ENCODE data around the gene FSCN2. TPM values are rescaled to one million over a fixed set of nuclear protein-coding genes. Genes with fewer than 3 reads are reported as not detected.

Gene FSCN2
- total RNA-seq, 4 donors from 2014 or later = 0.20 to 0.46 TPM; not detected in 2

- DNase-seq = no peak
- TF ChIP-seq CTCF (IDR thresholded peaks at IDR 0.05 in 4 of 5, conservative IDR thresholded peaks at IDR 0.05 in 1 of 5) (no peak), POLR2A (IDR thresholded peaks at IDR 0.05) (no peak)
- Histone ChIP-seq H3K27ac (no peak overlapping the region), H3K9me3 (no peaks in the 10 kb centered on the region), H3K4me3 (no peak overlapping the region), H3K4me1 (peaks cover 10 to 14% of the 10 kb centered on the region in 2 donors), H3K27me3 (peaks cover 12 to 15% (median 13%) of the 10 kb centered on the region in 3 donors), H3K36me3 (peaks cover 0 to 53% of the 10 kb centered on the region in 2 donors)
- no peak for ATAC-seq
- intact Hi-C loops (cut with DNase I; ENCODE audit: low total_unique reads) (no loop called here), in situ Hi-C loops (cut with MboI; ENCODE audit: low sequenced_read_pairs in 4 of 4) (no loop called here)
Observed at GRCh38 chr17:81541123-81541522, 12.9 kb downstream of the FSCN2 start.

- DNase-seq = no peak
- TF ChIP-seq POLR2A (IDR thresholded peaks at IDR 0.05) = no peak
- TF ChIP-seq CTCF (IDR thresholded peaks at IDR 0.05 in 4 of 5, conservative IDR thresholded peaks at IDR 0.05 in 1 of 5) = no peak
- peaks cover 5 to 9% of the 10 kb centered on the region in 2 donors for H3K4me1 ChIP-seq
- in situ Hi-C loops (cut with MboI; ENCODE audit: low sequenced_read_pairs in 4 of 4) (no loop called here), intact Hi-C loops (cut with DNase I; ENCODE audit: low total_unique reads) (no loop called here)
- H3K36me3 ChIP-seq = peaks cover 0 to 68% of the 10 kb centered on the region in 2 donors
- no peak overlapping the region for H3K4me3 ChIP-seq
- no peaks in the 10 kb centered on the region for H3K27me3 ChIP-seq
- ATAC-seq = no peak
- H3K27ac ChIP-seq = no peak overlapping the region
- no peaks in the 10 kb centered on the region for H3K9me3 ChIP-seq
Observed at GRCh38 chr17:81542431-81543338, 14.5 kb downstream of the FSCN2 start.

GRCh38 chr17:81543339-81543675 lies 15.1 kb downstream of the FSCN2 start:
- ATAC-seq (no peak), DNase-seq (no peak)
- Histone ChIP-seq H3K4me3 (no peak overlapping the region), H3K27ac (no peak overlapping the region), H3K9me3 (no peaks in the 10 kb centered on the region), H3K36me3 (peaks cover 0 to 74% of the 10 kb centered on the region in 2 donors), H3K4me1 (peaks cover 0 to 3% of the 10 kb centered on the region in 2 donors), H3K27me3 (no peaks in the 10 kb centered on the region)
- intact Hi-C loops (cut with DNase I; ENCODE audit: low total_unique reads) = no loop called here
- no peak for TF ChIP-seq CTCF (IDR thresholded peaks at IDR 0.05 in 4 of 5, conservative IDR thresholded peaks at IDR 0.05 in 1 of 5)
- no peak for TF ChIP-seq POLR2A (IDR thresholded peaks at IDR 0.05)
- in situ Hi-C loops (cut with MboI; ENCODE audit: low sequenced_read_pairs in 4 of 4) = no loop called here

GRCh38 chr17:81543756-81544155 lies 15.6 kb downstream of the FSCN2 start:
- ATAC-seq (no peak), DNase-seq (no peak)
- Histone ChIP-seq H3K9me3 (no peaks in the 10 kb centered on the region), H3K27ac (no peak overlapping the region), H3K4me3 (no peak overlapping the region), H3K4me1 (no peaks in the 10 kb centered on the region), H3K36me3 (peaks cover 0 to 78% of the 10 kb centered on the region in 2 donors), H3K27me3 (no peaks in the 10 kb centered on the region)
- intact Hi-C loops (cut with DNase I; ENCODE audit: low total_unique reads) = no loop called here
- in situ Hi-C loops (cut with MboI; ENCODE audit: low sequenced_read_pairs in 4 of 4) = no loop called here
- no peak for TF ChIP-seq POLR2A (IDR thresholded peaks at IDR 0.05)
- TF ChIP-seq CTCF (IDR thresholded peaks at IDR 0.05 in 4 of 5, conservative IDR thresholded peaks at IDR 0.05 in 1 of 5) = no peak
